ENCODE results near the gene METTL5.
"Not testable (repeated sequence)": the region's sequence is repeated elsewhere in the genome, so short reads cannot be mapped to it uniquely, and the experiment has no call there.

Gene METTL5

GRCh38 chr2:169824373-169825333, at the start of gene METTL5:
Gene METTL5, minus strand, starts transcription at chr2:169824905. Its CDS starts 308 bp downstream, at chr2:169824597.
- peak; percentile 94 for DNase-seq

GRCh38 chr2:169871994-169872393, 47.3 kb upstream of the METTL5 start:
- no peak for DNase-seq

GRCh38 chr2:169871369-169871768, 46.7 kb upstream of the METTL5 start:
- DNase-seq: not testable (repeated sequence)

- no peak for DNase-seq
These were observed 44.2 kb upstream of the METTL5 start for GRCh38 chr2:169868951-169869350.

- no peak for DNase-seq
These were observed 42.9 kb upstream of the METTL5 start for GRCh38 chr2:169867579-169867978.

GRCh38 chr2:169866230-169866629, 41.5 kb upstream of the METTL5 start:
- not testable (repeated sequence) for DNase-seq

GRCh38 chr2:169865492-169865891, 40.8 kb upstream of the METTL5 start:
- no peak for DNase-seq

GRCh38 chr2:169862816-169863215, 38.1 kb upstream of the METTL5 start:
- no peak for DNase-seq

- DNase-seq: no peak
These were observed 35.4 kb upstream of the METTL5 start for GRCh38 chr2:169860149-169860548.

GRCh38 chr2:169859423-169859822, 34.7 kb upstream of the METTL5 start:
- no peak for DNase-seq

- DNase-seq: not testable (repeated sequence)
These were observed 30.9 kb upstream of the METTL5 start for GRCh38 chr2:169855281-169856258.

GRCh38 chr2:169853041-169853668, 28.4 kb upstream of the METTL5 start:
- DNase-seq: no peak

- no peak for DNase-seq
These were observed 25.0 kb upstream of the METTL5 start for GRCh38 chr2:169849710-169850109.

- DNase-seq: not testable (repeated sequence)
These were observed 24.4 kb upstream of the METTL5 start for GRCh38 chr2:169848959-169849693.

GRCh38 chr2:169845016-169845415, 20.3 kb upstream of the METTL5 start:
- DNase-seq: no peak

- DNase-seq: not testable (repeated sequence)
These were observed 16.9 kb upstream of the METTL5 start for GRCh38 chr2:169841625-169842024.

- no peak for DNase-seq
These were observed 16.0 kb upstream of the METTL5 start for GRCh38 chr2:169840747-169841142.

GRCh38 chr2:169839954-169840746, 15.4 kb upstream of the METTL5 start:
- no peak for DNase-seq

- no peak for DNase-seq
These were observed 14.2 kb upstream of the METTL5 start for GRCh38 chr2:169838743-169839489.

- no peak for DNase-seq
These were observed 9.7 kb upstream of the METTL5 start for GRCh38 chr2:169834401-169834800.

Measured in activated CD8-positive, alpha-beta memory T cell treated with anti-CD3 and anti-CD28 coated beads for 24 hours (primary cell).